Endothelial cell of umbilical vein (primary cell): ENCODE results near the gene ANKH. TPM values are rescaled to one million over a fixed set of nuclear protein-coding genes. Genes with fewer than 3 reads are reported as not detected.

ENCODE experiments used
- BruUV-seq: library from RNA; stranded (reverse); fragments of 400-500 nt; replicated peaks from 2 replicates; lab custom pipeline; 2021; lab: Mats Ljungman, UMichigan
- CTCF ChIA-PET: fragments of 300-600, 350-600 bp; sonication (Branson Sonifier 250); formaldehyde crosslinking; loops from one replicate; lab custom pipeline; 2021; ENCODE audit warnings: antibody characterized with exemption, inconsistent platforms; lab: Charles Lee
- POLR2A ChIA-PET: fragments of 300-600, 350-600 bp; sonication (Branson Sonifier 250); formaldehyde crosslinking; loops from one replicate; lab custom pipeline; 2021; ENCODE audit warnings: antibody characterized with exemption, inconsistent platforms; lab: Charles Lee
- DNase-seq: peaks from one replicate; pipeline ENCODE4 v3.0.0-alpha.2; 2011; ENCODE audit warnings: low read depth, low spot score
- FAIRE-seq: peaks from 2 replicates; lab custom pipeline; 2011; peaks lifted over from hg19 to GRCh38; lab: Jason Lieb, UNC
- H2AFZ ChIP-seq: 2 replicates; pipeline ENCODE4 v1.6.0; 2012; ENCODE audit warnings: low read depth, low read length, control low read depth, inconsistent platforms
- H3K27ac ChIP-seq: 2 replicates; pipeline ENCODE4 v1.5.1; 2011; ENCODE audit warnings: low read depth, mild to moderate bottlenecking, control low read depth, low read length, moderate library complexity; ENCODE audit not compliant: insufficient read depth
- H3K27me3 ChIP-seq, 2 experiments: 2 replicates each; pipeline versions ENCODE4 v1.6.0 to v1.6.1; 2011; ENCODE audit warnings: low read length in 2 of 2, mixed read lengths in 1 of 2; ENCODE audit not compliant: control insufficient read depth in 2 of 2, insufficient read depth in 2 of 2
- H3K36me3 ChIP-seq, 2 experiments: 2 replicates in 1 of 2; 3 replicates in 1 of 2; pipeline ENCODE4 v1.5.1; 2011; ENCODE audit warnings: low read length in 2 of 2, mild to moderate bottlenecking in 1 of 2, moderate library complexity in 1 of 2; ENCODE audit not compliant: control insufficient read depth in 2 of 2, insufficient read depth in 2 of 2; ENCODE audit errors: extremely low read depth in 1 of 2
- H3K4me1 ChIP-seq: 3 replicates; pipeline ENCODE4 v1.5.1; 2011; ENCODE audit warnings: mild to moderate bottlenecking, low read length; ENCODE audit not compliant: control insufficient read depth, insufficient read depth; ENCODE audit errors: extremely low read depth
- H3K4me2 ChIP-seq: 2 replicates; pipeline ENCODE4 v1.6.1; 2011; ENCODE audit warnings: low read length, control low read depth, mixed read lengths; ENCODE audit not compliant: insufficient read depth
- H3K4me3 ChIP-seq, 3 experiments: fragments of 200-600 bp in 1 of 3; sonication (generic), shearing (Covaris generic) in 1 of 3; replicated peaks in 1 of 3; 2 replicates each; pipeline ENCODE4 v1.5.1; 2011 to 2016; ENCODE audit warnings: control low read depth in 3 of 3, low read length in 3 of 3, mild to moderate bottlenecking in 2 of 3, inconsistent platforms in 1 of 3, low read depth in 1 of 3, moderate library complexity in 1 of 3; ENCODE audit not compliant: insufficient read depth in 1 of 3
- H3K79me2 ChIP-seq: 2 replicates; pipeline ENCODE4 v1.6.0; 2012; ENCODE audit warnings: low read length, inconsistent platforms; ENCODE audit not compliant: control insufficient read depth, insufficient read depth
- H3K9ac ChIP-seq: replicated peaks from 2 replicates; pipeline ENCODE3; 2011; ENCODE audit warnings: low read length, control low read depth; ENCODE audit not compliant: insufficient read depth; ENCODE audit errors: extremely low read depth
- H3K9me1 ChIP-seq: replicated peaks from 3 replicates; pipeline ENCODE4 v1.6.0; 2011; ENCODE audit warnings: mild to moderate bottlenecking, low read length; ENCODE audit not compliant: control insufficient read depth, insufficient read depth; ENCODE audit errors: extremely low read depth
- H3K9me3 ChIP-seq: replicated peaks from 2 replicates; pipeline ENCODE4 v1.5.1; 2012; ENCODE audit warnings: low read length, inconsistent platforms; ENCODE audit not compliant: control insufficient read depth, insufficient read depth
- H4K20me1 ChIP-seq: replicated peaks from 2 replicates; pipeline ENCODE3; 2011; ENCODE audit warnings: mild to moderate bottlenecking, low read length; ENCODE audit not compliant: control insufficient read depth, insufficient read depth; ENCODE audit errors: extremely low read depth
- CTCF ChIP-seq, 2 donors: IDR thresholded peaks; 1 replicate in 1 of 2; 2 replicates in 1 of 2; pipeline ENCODE4 v1.5.1; 2011; ENCODE audit warnings: low read length in 2 of 2, mild to moderate bottlenecking in 2 of 2, moderate library complexity in 2 of 2, control low read depth in 1 of 2, inconsistent platforms in 1 of 2, low read depth in 1 of 2; ENCODE audit not compliant: insufficient read depth in 1 of 2; ENCODE audit errors: extremely low read depth in 1 of 2
- EZH2 ChIP-seq: IDR thresholded peaks from 2 replicates; pipeline ENCODE4 v1.6.1; 2012; ENCODE audit warnings: borderline replicate concordance, low read depth, mild to moderate bottlenecking, moderate library complexity, low read length, inconsistent platforms; ENCODE audit not compliant: severe bottlenecking
- FOS ChIP-seq: IDR thresholded peaks from 2 replicates; pipeline ENCODE4 v1.6.1; 2011; ENCODE audit warnings: mild to moderate bottlenecking, low read length, moderate library complexity, borderline replicate concordance; ENCODE audit not compliant: insufficient read depth
- GATA2 ChIP-seq: IDR thresholded peaks from 2 replicates; pipeline ENCODE4 v1.7.0; 2011; ENCODE audit warnings: low read depth, mild to moderate bottlenecking, moderate library complexity, mixed read lengths, low read length; ENCODE audit not compliant: insufficient read length, insufficient read depth
- JUN ChIP-seq: IDR thresholded peaks from 2 replicates; pipeline ENCODE4 v1.6.1; 2011; ENCODE audit warnings: borderline replicate concordance, low read depth; ENCODE audit not compliant: insufficient read length, insufficient read depth
- POLR2A ChIP-seq: IDR thresholded peaks from 2 replicates; pipeline ENCODE4 v1.6.1; 2012; ENCODE audit warnings: low read depth, mild to moderate bottlenecking, control low read depth, low read length
- POLR2AphosphoS5 ChIP-seq: IDR thresholded peaks from 2 replicates; pipeline ENCODE4 v1.6.1; 2012; ENCODE audit warnings: low read depth, mild to moderate bottlenecking, control low read depth, low read length, moderate library complexity; ENCODE audit not compliant: insufficient read depth
- dilution Hi-C: fragments of 300-500 bp; cut with MboI; formaldehyde crosslinking; loops from one replicate; pipeline ENCODE4 v1.15.0; 2019; ENCODE audit warnings: low sequenced_read_pairs; ENCODE audit not compliant: extremely low pct_ligation_motif_present
- intact Hi-C: fragments of 100-400 bp; cut with micrococcal nuclease; formaldehyde crosslinking; loops from one replicate; pipeline ENCODE4 v1.10.0; 2022
- polyA plus RNA-seq, 4 experiments: library from polyadenylated mRNA; depleted of rRNA in 3 of 4; stranded (reverse) in 3 of 4; unstranded in 1 of 4; fragments of >200 nt; gene quantifications; 2 replicates each; pipeline versions ENCODE4 v1.2.1 to v1.2.3, GENCODE V29; 2011 to 2012; ENCODE audit warnings: missing spikeins in 1 of 4
- total RNA-seq: library from RNA; stranded (reverse); gene quantifications from 2 replicates; pipeline ENCODE4 v1.2.3, GENCODE V29; 2021

Gene ANKH
- total and polyA plus RNA-seq, 2 donors (not counting 3 experiments of a cell fraction or from before 2014, with no cell fraction given) = 12.7 to 31.4 TPM

GRCh38 chr5:14816374-14816998 is 55.1 kb downstream of the ANKH start:
- FAIRE-seq (no peak), DNase-seq (no peak)
- dilution Hi-C loops = no loop called here
- TF ChIP-seq GATA2 (no peak), CTCF (IDR thresholded peaks at IDR 0.05; ENCODE audit: extremely low read depth in 1 of 2, insufficient read depth in 1 of 2, low read depth in 1 of 2, low read length in 2 of 2) (no peak), JUN (no peak), POLR2AphosphoS5 (no peak), FOS (no peak), EZH2 (no peak), POLR2A (no peak)
- intact Hi-C loops = no loop called here
- H3K4me1 ChIP-seq = peaks cover 4% of the 10 kb centered on the region
- no peaks in the 10 kb centered on the region for H3K27me3 ChIP-seq
- CTCF ChIA-PET = no interaction called here
- H3K4me3 ChIP-seq = no peak overlapping the region
- H3K4me2 ChIP-seq = no peak overlapping the region
- H4K20me1 ChIP-seq = no peaks in the 10 kb centered on the region
- POLR2A ChIA-PET = no interaction called here
- H3K9ac ChIP-seq = no peak overlapping the region
- no peak overlapping the region for H2AFZ ChIP-seq
- H3K79me2 ChIP-seq = peaks cover 2% of the 10 kb centered on the region
- H3K27ac ChIP-seq = no peak overlapping the region
- no peaks in the 10 kb centered on the region for H3K9me1 ChIP-seq
- no TSS peak for BruUV-seq
- H3K36me3 ChIP-seq = no peaks in the 10 kb centered on the region
- no peaks in the 10 kb centered on the region for H3K9me3 ChIP-seq
